GM13977 (cell line): ENCODE results near the gene NPL.

Experiments used
- DNase-seq: peaks from one replicate; pipeline ENCODE4 v3.0.0; 2012; ENCODE audit warnings: low spot score
- CTCF ChIP-seq: IDR thresholded peaks from 2 replicates; pipeline ENCODE4 v1.5.1; 2012; ENCODE audit warnings: mild to moderate bottlenecking, control low read depth; ENCODE audit not compliant: insufficient read depth; ENCODE audit errors: extremely low read depth, missing control alignments
- in situ Hi-C: fragments of 300-500 bp; cut with MboI; formaldehyde crosslinking; loops from one replicate; pipeline ENCODE4 v1.12.0; 2022; ENCODE audit warnings: low sequenced_read_pairs, low pct_unique_long_range_greater_than_20kb, mixed read lengths, inconsistent platforms; ENCODE audit not compliant: unreplicated experiment

NPL gene

GRCh38 chr1:182833271-182833670 is 43.7 kb downstream of the NPL start:
- no peak for DNase-seq
- in situ Hi-C loops = no loop called here
- TF ChIP-seq CTCF = no peak

GRCh38 chr1:182834326-182834725 is 44.8 kb downstream of the NPL start:
- in situ Hi-C loops = no loop called here
- TF ChIP-seq CTCF = no peak
- no peak for DNase-seq

- DNase-seq = no peak
- in situ Hi-C loops = no loop called here
- TF ChIP-seq CTCF = no peak
Observed at GRCh38 chr1:182835806-182836205, 46.2 kb downstream of the NPL start.

- in situ Hi-C loops = no loop called here
- no peak for TF ChIP-seq CTCF
- DNase-seq = peak; percentile 98
Observed at GRCh38 chr1:182839209-182840066, 49.9 kb downstream of the NPL start, which contains the start of gene DHX9. Gene DHX9 (plus strand): TSS chr1:182839347. CDS start chr1:182842567, 3,220 bp downstream.

- no peak for TF ChIP-seq CTCF
- in situ Hi-C loops = no loop called here
Observed at GRCh38 chr1:182841368-182841988, 51.9 kb downstream of the NPL start.

GRCh38 chr1:182842265-182842664 is 52.7 kb downstream of the NPL start:
- in situ Hi-C loops = no loop called here
- DNase-seq = no peak
- no peak for TF ChIP-seq CTCF

More at GRCh38 chr1:182841368-182841988, 51.9 kb downstream of the NPL start:
- peak; percentile 42 for DNase-seq
